HL-60/S4 (cell line): ENCODE data around the gene TAF8.
"Not testable (repeated sequence)": the region's sequence is repeated elsewhere in the genome, so short reads cannot be mapped to it uniquely, and the experiment has no call there.

Experiments
- in situ Hi-C: fragments of 300-500 bp; cut with MboI; formaldehyde crosslinking; loops from 2 replicates; pipeline ENCODE4 v1.14.3; 2022; ENCODE audit warnings: low sequenced_read_pairs

TAF8 gene, protein sequence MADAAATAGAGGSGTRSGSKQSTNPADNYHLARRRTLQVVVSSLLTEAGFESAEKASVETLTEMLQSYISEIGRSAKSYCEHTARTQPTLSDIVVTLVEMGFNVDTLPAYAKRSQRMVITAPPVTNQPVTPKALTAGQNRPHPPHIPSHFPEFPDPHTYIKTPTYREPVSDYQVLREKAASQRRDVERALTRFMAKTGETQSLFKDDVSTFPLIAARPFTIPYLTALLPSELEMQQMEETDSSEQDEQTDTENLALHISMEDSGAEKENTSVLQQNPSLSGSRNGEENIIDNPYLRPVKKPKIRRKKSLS

GRCh38 chr6:42050297-42051267 lies at the start of gene TAF8:
Gene TAF8 (plus strand): TSS chr6:42050524. CDS start chr6:42050542, 18 bp downstream.
- in situ Hi-C loops = no loop called here

DNA sequence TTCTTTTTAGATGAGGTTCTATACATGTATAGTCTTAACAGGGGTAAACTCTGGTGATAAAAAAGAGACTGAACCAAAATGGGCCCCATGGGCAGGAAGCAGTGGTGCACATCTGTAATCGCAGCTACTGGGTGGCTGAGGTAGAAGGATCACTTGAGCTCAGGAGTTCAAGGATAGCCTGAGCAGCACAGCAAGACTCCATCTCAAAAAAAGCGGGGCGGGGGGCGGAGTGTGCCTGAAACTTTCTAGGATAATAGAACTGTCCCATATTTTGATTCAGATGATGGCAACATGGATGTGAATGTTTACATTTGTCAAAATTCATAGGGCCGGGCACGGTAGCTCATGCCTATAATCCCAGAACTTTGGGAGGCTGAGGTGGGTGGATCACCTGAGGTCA lies 48.8 kb upstream of the TAF8 start:
- in situ Hi-C loops = no loop called here

DNA sequence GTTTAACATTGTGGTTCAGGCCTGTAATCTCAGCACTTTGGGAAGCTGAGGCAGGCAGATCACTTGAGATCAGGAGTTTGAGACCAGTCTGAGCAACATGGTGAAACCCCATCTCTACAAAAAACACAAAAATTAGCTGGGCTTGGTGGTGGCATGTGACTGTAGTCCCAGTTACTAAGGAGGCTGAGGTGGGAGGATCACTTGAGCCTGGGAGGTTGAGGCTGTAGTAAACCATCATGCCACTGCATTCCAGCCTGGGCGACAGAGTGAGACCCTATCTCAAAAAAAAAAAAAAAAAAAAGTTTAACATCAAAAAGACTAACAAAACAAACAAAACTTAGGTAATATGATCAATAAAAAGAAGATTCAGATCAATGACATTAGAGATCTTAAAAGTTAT lies 46.7 kb upstream of the TAF8 start:
- in situ Hi-C loops = not testable (repeated sequence)

DNA sequence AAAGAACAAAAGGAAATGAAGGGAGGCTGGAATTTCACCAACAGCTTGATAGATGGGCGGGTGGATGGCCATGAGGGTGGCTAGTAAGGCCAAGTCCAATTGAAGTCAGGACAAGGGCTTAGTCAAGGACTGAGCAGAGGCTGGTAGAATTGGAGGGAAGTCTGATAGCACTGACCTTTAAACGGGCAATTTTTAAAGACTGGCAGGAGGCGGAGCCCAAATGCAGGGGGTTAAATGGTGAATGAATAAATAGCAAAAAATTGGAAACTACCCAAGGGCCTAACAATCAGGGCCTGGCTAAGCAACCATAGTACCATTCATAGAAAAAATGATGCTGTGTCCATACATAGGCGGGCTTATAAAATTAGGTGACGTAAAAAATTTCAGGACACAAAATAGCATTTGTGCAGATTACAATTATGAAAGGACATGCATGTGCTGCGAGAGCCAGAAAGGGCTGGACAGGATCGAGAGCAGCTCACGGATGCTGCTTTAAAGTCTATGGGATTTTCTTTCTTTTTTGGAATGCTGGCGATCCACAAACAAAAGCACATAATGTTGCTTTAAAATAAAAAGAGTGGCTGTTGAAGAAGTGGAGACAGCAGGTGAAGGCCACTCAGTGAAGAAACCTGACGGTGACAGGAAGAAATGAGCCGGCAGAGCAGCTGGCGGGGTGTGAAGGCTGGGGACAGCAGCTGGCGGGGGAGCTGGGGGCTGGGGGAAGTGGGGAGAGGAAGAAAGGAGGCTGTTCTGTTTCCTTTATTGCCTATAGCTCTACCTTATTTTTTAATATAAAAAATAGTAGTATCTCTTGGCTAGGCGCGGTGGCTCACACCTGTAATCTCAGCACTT lies 42.8 kb upstream of the TAF8 start:
- in situ Hi-C loops = no loop called here

DNA sequence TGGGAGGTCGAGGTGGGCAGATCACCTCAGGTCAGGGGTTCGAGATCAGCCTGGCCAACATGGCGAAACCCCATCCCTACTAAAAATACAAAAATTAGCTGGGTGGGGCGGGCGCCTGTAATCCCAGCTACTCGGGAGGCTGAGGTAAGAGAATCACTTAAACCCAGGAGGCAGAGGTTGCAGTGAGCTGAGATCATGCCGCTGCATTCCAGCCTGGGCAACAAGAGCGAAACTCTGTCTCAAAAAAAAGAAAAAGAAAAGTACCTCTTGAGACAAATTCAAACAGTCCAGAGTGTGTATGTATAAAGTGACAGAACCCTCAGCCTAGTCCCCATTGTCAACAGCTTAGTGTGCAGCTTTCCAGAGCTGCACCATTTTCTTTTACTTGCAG lies 42.2 kb upstream of the TAF8 start:
- in situ Hi-C loops = not testable (repeated sequence)

DNA sequence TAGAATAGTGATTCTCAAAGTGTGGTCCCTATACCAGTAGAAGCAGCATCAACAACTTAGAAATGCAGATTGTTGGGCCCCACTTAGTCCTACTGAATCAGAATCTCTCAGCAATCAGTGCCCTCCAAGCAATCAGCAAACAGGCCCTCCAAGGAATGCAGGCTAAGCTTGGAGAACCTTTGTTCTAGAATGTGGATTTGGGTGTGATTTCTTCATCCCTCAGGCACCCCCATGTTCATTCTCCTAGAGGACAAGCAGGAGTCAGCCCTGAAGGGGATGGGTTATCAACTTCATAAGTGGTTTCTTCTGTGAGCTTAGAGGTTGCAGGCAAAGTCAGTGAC lies 40.5 kb upstream of the TAF8 start:
- in situ Hi-C loops = no loop called here

GRCh38 chr6:42010185-42010891 lies 40.0 kb upstream of the TAF8 start:
- in situ Hi-C loops = no loop called here

DNA sequence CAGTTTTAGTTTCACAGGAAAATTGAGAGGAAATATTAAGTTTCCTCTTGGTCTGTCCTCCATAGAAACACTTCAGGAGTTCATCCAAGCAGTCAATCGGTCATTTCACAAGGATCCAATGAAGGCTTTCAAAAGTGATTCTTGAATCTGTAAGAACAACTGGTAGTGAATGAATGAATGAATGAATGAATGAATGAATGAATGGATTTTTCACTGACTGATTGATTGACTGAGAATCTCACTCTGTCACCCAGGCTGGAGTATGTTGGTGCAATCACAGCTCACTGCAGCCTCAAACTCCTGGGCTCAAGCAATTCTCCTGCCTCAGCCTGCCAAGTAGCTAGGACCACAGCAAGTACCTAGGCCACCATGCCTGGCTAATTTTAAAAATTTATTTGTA lies 39.4 kb upstream of the TAF8 start:
- in situ Hi-C loops = no loop called here

- in situ Hi-C loops = no loop called here
Observed at GRCh38 chr6:42012501-42013133, 37.7 kb upstream of the TAF8 start.

- in situ Hi-C loops = no loop called here
Observed at GRCh38 chr6:42013134-42013516, 37.2 kb upstream of the TAF8 start.

GRCh38 chr6:42017021-42017643 lies 33.2 kb upstream of the TAF8 start:
- in situ Hi-C loops = no loop called here

- in situ Hi-C loops = no loop called here
Observed at GRCh38 chr6:42020967-42021366, 29.4 kb upstream of the TAF8 start.

DNA sequence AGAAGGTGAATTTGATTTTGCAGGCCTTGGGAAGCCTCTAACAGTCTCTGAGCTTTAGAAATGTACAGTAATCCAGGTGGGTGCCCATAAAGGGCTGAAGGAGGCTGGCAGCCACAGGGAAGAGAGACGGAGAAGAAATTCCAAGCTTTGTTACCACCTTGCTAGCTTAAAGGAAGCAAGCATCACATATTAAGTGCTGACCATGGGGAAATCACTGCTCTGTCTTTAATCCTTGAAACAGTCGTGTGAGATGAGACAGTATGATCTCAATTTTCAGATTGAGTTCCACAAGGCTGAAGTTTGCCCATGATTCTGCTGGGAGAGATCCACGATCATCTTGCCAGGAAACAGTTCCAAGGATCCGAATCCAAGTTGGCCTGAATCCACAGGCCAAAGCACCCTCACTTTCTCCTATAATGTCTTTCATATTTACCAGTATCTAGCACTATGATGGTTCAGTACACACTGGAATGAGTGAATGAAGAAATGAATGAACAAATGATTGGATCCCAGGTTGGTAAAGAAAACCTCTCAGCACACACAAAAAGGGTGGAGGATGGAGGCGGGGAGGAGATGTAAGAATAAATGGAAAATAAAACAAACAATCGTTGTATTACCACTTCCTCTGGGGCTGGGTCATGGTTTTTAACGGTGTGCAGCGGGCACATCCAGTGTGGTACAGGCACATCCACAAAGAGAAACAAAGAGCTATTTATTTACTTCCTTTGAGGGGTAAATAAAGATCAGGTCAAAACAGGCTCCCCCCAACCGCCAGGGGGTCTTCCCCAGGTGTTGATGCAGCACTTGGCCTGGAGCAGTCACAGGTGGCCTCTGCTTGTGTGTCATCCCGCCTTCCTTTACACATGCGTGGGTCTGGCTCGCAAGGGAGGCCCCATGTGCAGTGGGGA lies 28.2 kb upstream of the TAF8 start:
- in situ Hi-C loops = no loop called here

DNA sequence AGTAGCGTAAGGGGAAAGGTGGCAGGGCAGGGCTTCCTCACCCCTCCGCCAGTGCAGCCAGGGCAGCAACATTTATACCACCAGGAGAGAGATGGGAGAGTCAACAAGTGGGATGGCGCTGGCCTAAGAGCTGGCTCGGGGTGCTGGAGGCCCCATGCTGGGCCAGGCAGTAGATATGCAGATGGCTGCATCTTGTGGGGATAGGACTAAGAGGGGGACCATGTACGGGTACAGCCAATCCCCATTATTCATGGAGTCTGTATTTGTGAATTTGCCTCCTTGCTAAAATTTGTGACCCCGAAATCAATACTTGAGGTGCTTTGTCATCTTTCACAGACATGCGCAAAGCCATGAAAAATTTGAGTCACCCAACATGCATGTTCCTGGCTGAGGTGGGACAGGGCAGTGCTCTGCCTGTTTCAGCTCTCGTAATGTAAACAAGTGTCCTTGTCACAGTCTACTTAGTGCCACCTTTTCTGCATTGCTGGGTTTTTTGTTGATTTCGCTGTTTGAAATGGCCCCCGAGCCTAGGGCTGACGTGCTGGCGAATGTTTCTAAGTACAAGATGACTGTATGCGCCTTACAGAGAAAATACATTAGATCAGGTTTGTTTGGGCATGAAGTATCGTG lies 27.5 kb upstream of the TAF8 start:
- in situ Hi-C loops = no loop called here

- in situ Hi-C loops = no loop called here
Observed at GRCh38 chr6:42025066-42025844, 25.1 kb upstream of the TAF8 start.

GRCh38 chr6:42025845-42026243 lies 24.5 kb upstream of the TAF8 start:
- in situ Hi-C loops = no loop called here

DNA sequence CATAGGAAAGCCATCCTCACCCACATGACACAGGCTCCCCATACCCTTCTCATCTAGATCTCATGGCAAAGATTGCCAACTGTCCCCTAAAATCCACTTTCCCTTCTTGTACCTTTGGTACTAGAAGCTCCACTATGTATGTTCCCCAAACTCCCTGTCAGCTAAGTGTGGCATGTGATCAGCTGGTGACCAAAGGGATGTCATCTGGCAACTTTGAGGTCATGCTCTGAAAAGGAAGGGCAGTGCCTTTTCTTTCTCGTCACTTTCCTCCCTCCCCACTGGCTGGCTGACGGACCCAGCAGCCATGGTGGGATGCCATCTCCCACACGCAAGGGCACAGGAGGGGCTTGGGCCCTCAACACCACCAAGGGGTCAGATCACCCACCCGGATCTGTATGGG lies 23.8 kb upstream of the TAF8 start:
- in situ Hi-C loops = no loop called here
